ENCODE measurements around the gene PRR36. TPM values are rescaled to one million over a fixed set of nuclear protein-coding genes. Genes with fewer than 3 reads are reported as not detected.

PRR36 gene
- total RNA-seq, 2 experiments from 2014 or later = 0.17 TPM; not detected in 1

GRCh38 chr19:7920519-7921301 is 46.5 kb upstream of the PRR36 start:
- H4K20me1 ChIP-seq (ENCODE audit: insufficient read depth, low read length) = peaks cover 6% of the 10 kb centered on the region; the same call in 1 of the 2 replicates
- CTCF ChIA-PET (ENCODE audit: unreplicated experiment) = interaction anchor here (0.6 to 1.4 kb wide), 10 partner anchors 9 to 553 kb away, joined by 3 to 15 read pairs (median 6); partner anchors contain the start of genes MAP2K7 and TIMM44
- no peaks in the 10 kb centered on the region for H3K9me2 ChIP-seq (ENCODE audit: insufficient read depth, low read length)
- intact Hi-C loops (cut with micrococcal nuclease; ENCODE audit: unreplicated experiment) = loop anchor here (2.0 kb wide), 3 partner anchors 22 to 68 kb away; partner anchors contain the start of gene TIMM44
- peak overlapping the region; percentile 77 for H2AFZ ChIP-seq (ENCODE audit: low read length)
- peak; percentile 98 for DNase-seq (ENCODE audit: low spot score)
- POLR2A ChIA-PET = interaction anchor here (0.5 to 2.2 kb wide), 6 partner anchors 9 to 535 kb away, joined by 3 to 12 read pairs (median 4); partner anchors contain the start of gene TIMM44
- H3K27ac ChIP-seq (ENCODE audit: low read depth, low read length, poor library complexity, severe bottlenecking) = peak overlapping the region; percentile 59
- H3K4me3 ChIP-seq (ENCODE audit: low read depth, low read length, poor library complexity, severe bottlenecking) = peak overlapping the region; percentile 73
- peak overlapping the region; percentile 86 for H3K4me2 ChIP-seq (ENCODE audit: low read length)
- H3K4me1 ChIP-seq (ENCODE audit: insufficient read depth, low read length, poor library complexity, severe bottlenecking) = peaks cover 16% of the 10 kb centered on the region
- TF ChIP-seq CTCF (conservative IDR thresholded peaks at IDR 0.05; ENCODE audit: low read length) (no peak), EZH2phosphoT487 (IDR thresholded peaks at IDR 0.05; ENCODE audit: borderline replicate concordance, low read depth, low read length) (no peak)
- H3K36me3 ChIP-seq (ENCODE audit: insufficient read depth, low read length) = peaks cover 3% of the 10 kb centered on the region; the same call in 1 of the 2 replicates
- no peaks in the 10 kb centered on the region for H3K79me2 ChIP-seq (ENCODE audit: insufficient read depth, low read depth, low read length)
- no peaks in the 10 kb centered on the region for H3K9me3 ChIP-seq (ENCODE audit: low read length)
- no TSS peak for BruUV-seq (replicated peaks)

- Histone ChIP-seq H3K36me3 (ENCODE audit: insufficient read depth, low read length) (peaks cover 3% of the 10 kb centered on the region; the same call in 1 of the 2 replicates), H2AFZ (ENCODE audit: low read length) (peak within 1 kb of the TSS; percentile 77), H3K79me2 (ENCODE audit: insufficient read depth, low read depth, low read length) (no peaks in the 10 kb centered on the region), H3K4me2 (ENCODE audit: low read length) (peak within 1 kb of the TSS; percentile 86), H3K9me2 (ENCODE audit: insufficient read depth, low read length) (no peaks in the 10 kb centered on the region), H3K4me1 (ENCODE audit: insufficient read depth, low read length, poor library complexity, severe bottlenecking) (peaks cover 16% of the 10 kb centered on the region), H3K4me3 (ENCODE audit: low read depth, low read length, poor library complexity, severe bottlenecking) (peak within 1 kb of the TSS; percentile 73), H3K27ac (ENCODE audit: low read depth, low read length, poor library complexity, severe bottlenecking) (peak within 1 kb of the TSS; percentile 59), H4K20me1 (ENCODE audit: insufficient read depth, low read length) (peaks cover 6% of the 10 kb centered on the region; the same call in 1 of the 2 replicates), H3K9me3 (ENCODE audit: low read length) (no peaks in the 10 kb centered on the region)
- ChIA-PET POLR2A (interaction anchor here (0.6 to 2.2 kb wide), 5 partner anchors 8 to 536 kb away, joined by 3 to 12 read pairs (median 4); partner anchors contain the start of gene TIMM44), CTCF (ENCODE audit: unreplicated experiment) (interaction anchor here (0.5 to 1.4 kb wide), 10 partner anchors 8 to 677 kb away, joined by 3 to 15 read pairs (median 6); partner anchors contain the start of gene TIMM44)
- DNase-seq (ENCODE audit: low spot score) = peak; percentile 96
- TF ChIP-seq CTCF (conservative IDR thresholded peaks at IDR 0.05; ENCODE audit: low read length) (no peak), EZH2phosphoT487 (IDR thresholded peaks at IDR 0.05; ENCODE audit: borderline replicate concordance, low read depth, low read length) (no peak)
- intact Hi-C loops (cut with micrococcal nuclease; ENCODE audit: unreplicated experiment) = loop anchor here (2.0 kb wide), 3 partner anchors 23 to 67 kb away; partner anchors contain the start of gene TIMM44
- no TSS peak for BruUV-seq (replicated peaks)
Measured at GRCh38 chr19:7919610-7920518, 45.7 kb upstream of the PRR36 start, which contains the start of gene SNAPC2. Gene SNAPC2, plus strand, starts transcription at chr19:7920338. Its CDS starts 29 bp downstream, at chr19:7920367.

Data from OCI-LY7 (cell line).